ENCODE results near the gene MAGI2.

MAGI2 gene

DNA sequence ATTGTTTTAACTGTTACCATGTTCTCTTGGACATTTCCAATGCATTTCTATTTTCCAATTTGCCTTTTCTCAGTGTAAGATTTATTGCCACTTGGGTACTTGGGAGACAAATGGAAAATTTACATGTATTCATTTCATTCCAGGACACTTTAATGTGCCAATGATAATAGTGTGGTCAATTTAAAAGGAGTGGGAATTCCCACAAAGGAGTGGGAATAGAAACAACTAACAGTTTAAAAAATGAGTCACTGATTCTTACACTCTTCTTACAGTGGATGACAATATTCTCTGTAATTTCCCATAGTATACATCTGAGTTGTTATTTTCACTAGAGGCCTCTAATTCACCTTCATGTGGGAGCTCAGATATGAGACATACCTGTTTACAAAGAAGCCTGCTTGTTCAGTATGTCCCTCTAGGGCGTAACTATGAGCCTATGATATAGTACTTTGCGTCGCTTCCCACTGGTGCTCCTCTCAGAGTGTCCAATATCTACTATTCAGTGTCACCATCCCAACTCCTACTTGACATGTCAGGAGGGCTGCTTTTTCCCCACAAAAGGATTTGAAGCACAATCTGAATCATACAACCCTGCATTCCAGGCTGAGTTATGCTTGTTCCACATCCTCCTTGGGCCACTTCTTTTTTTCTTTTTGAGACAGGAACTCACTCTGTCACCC lies 1353.6 kb downstream of the MAGI2 start:
- no peak for DNase-seq

DNA sequence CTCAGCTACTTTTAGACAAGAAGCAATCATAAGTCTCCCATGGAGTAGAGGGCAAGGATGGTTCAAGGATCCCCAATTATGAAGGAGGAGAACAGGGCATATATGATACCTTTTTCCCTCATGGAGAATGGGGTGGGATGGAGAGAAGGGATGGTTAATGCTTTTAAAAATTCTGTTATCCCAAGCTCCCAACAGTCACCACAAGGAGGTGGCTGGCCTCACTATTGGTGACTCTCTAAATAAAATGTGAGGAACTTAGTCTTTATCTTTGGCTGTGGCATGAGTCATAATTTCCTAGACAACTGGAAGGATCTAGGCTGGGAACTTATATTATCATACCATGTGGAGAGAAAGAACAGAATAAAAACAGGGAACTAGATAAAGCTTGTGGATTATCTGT lies 1357.9 kb downstream of the MAGI2 start:
- DNase-seq = peak; percentile 88

DNA sequence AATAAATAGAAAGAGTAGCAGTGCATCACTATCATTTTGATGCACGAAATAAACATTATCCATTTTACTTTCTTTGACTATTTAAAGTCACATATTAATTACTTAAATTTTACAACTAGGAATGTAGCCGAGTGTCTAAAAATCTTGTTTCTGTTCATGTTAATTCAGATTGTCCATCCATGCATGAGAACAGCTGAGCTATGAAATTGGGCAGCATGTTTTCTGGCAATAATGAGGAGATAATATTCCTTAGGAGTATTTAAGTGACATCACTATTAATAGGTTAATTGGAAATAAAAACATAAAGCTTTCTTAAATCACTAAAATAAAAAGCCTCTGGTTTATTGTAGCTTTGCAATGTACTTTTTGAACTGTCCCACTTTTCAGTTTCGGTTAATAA lies 1361.1 kb downstream of the MAGI2 start:
- no peak for DNase-seq

- DNase-seq = peak; percentile 29
These were observed 1362.9 kb downstream of the MAGI2 start for GRCh38 chr7:78090616-78091015.

GRCh38 chr7:78083476-78084120 lies 1369.9 kb downstream of the MAGI2 start:
- DNase-seq = no peak

- no peak for DNase-seq
These were observed 1370.9 kb downstream of the MAGI2 start for GRCh38 chr7:78082556-78082955.

DNA sequence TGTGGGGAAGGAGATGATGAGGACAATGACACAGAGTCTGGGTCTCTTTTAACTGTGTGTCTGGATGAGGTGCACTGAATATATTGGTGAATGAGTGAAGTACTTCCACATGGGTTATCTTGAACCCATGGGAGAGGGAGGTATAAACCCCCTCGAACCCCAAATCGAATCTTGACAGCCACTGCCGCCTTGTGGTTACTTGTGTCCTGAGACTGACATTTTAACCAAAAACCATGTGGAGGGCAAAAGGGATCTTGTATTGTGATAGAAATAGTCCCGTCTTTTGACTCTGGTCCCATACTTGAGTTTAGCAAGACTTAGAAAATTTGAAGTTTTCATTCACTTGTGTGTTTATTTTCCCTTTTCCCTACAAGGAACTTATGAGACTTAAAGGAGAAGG lies 1371.6 kb downstream of the MAGI2 start:
- peak; percentile 54 for DNase-seq

- DNase-seq = no peak
These were observed 1372.1 kb downstream of the MAGI2 start for GRCh38 chr7:78081344-78081743.

GRCh38 chr7:78080811-78081210 lies 1372.7 kb downstream of the MAGI2 start:
- no peak for DNase-seq

GRCh38 chr7:78080241-78080640 lies 1373.2 kb downstream of the MAGI2 start:
- DNase-seq = no peak

GRCh38 chr7:78074713-78075112 lies 1378.8 kb downstream of the MAGI2 start:
- DNase-seq = no peak

DNA sequence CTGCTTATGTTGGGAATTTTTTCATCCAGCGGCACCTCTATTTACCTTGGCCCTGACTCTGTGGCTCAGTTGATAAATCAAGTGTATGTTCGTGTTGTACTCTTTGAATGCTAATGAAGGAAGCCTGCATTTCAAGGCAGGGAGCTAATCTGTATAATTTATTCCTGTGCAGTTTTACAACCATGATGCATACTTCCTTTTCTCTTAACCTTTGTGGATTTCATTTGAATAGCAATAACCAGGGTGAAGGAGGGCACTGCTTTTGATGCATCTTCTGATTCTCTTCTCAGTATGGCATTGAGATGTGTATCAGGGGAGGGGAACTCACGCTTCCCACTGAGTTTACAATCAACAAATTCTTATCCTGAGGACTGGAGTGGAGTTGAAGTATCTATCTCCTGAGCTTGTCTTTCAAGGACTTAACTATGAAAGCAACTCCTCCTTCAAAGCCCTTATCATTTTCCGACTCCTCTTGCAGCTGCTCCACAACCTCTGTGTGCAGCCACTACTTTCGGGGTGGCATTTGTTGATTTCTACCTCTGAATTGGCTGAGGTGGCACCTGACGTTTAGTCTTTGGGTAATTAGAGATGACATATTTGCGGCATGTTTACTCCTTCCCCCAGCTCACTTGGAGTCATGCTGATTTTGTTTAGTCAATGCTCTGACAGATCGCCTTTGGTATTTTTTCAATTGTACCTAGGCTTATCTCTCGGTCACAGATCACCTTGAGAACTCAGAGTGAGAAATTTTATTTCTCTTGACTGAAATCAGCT lies 1379.7 kb downstream of the MAGI2 start:
- DNase-seq = peak; percentile 42

DNA sequence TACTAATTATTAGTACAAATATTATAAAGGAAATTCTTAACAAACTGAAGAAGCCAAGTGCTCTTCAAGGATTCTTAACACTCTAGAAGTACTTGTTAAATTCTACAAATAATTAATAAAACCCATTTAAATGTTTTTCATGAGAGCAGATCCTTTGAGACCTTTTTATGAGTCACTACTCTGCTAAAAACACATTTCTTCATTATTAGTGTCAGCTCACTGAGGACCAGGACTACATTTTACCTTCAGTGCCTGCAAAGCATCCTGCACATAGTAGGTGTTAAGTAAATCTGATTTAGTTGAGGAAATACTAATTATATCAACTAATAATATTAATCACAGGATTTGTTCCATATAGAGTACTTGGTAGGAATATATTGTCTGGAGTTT lies 1381.3 kb downstream of the MAGI2 start:
- no peak for DNase-seq

GRCh38 chr7:78071491-78072200 lies 1381.8 kb downstream of the MAGI2 start:
- no peak for DNase-seq

DNA sequence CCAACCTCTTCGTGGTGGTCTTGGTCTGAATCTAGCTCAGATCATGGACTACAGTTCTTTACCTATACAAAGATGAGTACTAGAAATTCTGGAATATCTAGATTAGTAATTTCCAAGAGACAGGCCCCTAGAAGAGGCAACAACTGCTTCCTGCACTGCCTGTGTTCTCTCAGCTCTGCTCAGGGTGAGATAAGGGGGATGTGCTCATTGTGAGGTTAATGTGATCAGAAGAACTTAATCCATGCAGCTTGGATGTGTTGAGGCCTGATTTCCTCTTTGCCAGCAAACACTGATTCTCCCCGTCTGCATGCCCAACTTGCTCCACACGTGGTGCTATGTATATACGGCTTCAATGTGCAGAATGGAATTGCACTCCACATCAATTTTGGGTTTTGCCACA lies 1386.9 kb downstream of the MAGI2 start:
- peak; percentile 83 for DNase-seq

DNA sequence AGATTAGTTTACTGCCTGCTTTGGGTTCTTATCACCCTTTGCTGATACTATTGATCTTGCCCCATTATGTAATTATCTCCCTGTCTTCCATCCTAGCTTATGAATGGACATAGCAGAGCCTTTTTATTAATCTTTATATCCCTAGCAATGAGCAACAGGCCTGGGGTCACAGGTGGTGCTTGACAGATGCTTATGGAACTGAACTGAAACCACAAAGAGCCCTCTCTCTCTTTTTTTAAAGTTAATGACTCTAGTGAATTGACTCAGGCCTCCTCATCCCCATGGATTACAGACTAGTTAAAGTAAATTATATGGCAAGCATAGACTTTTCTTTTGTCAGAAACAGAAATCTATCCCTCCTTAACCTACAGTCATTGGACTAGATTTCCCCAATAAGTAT lies 1389.7 kb downstream of the MAGI2 start:
- DNase-seq = no peak

GRCh38 chr7:78062214-78062613 lies 1391.3 kb downstream of the MAGI2 start:
- DNase-seq = no peak

DNA sequence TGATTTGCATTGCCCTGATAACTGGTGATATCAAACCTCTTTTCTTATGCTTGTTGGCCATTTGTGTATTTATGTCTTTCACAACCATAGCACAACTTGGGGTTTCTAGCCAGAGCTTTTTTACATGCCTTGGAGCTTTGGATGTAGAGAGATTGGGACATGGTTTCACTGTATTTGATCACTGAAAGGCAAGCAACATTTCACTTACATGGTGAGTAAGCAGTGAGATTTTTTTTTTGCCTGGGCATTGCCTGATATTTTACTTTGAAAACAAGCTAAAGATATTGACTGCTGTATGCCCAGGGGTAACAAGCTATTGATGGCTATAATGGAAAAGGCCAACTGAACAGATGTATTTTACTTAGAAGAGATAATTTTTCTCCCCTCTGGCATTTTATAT lies 1395.9 kb downstream of the MAGI2 start:
- no peak for DNase-seq

DNA sequence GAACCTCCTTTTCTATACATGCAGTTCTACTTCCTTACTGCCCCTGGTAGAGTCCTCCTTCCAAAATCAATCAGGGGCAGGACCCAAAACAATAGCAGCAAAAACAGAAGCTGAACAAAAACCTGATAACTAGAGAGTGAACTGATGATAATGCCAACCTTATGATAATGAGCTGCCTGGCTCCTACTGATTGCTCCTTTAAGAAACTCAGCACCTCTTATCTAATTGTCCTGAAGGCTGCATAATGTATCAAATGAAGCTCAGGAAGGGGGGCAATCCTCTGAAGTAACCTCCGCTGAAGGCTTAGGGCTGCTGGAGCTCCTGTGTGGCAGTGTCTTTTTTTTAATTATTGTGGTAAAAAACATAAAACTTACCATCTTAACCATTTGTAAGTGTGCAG lies 1397.9 kb downstream of the MAGI2 start:
- peak; percentile 86 for DNase-seq

GRCh38 chr7:78055001-78055573 lies 1398.4 kb downstream of the MAGI2 start:
- DNase-seq = no peak

- DNase-seq = no peak
These were observed 1401.4 kb downstream of the MAGI2 start for GRCh38 chr7:78052112-78052511.

- no peak for DNase-seq
These were observed 1405.7 kb downstream of the MAGI2 start for GRCh38 chr7:78047800-78048199.

DNA sequence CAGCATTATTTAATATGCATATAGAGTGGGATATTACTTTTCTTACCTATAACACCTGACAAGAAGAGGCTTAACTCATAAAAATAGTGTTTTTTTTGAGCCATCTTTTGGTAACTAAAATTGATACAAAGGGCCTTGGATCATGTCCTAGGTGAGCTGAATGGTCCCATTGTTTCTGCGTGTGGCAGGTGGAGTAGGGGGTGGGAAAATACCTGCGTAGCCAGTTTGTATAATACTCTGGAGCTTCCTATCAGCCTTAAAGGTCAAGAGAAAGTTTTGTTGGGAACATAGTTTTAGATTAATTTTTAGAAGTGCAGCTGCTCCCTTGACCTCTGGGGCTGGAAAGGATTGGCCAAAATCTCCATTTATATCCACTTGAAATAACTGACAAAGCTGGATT lies 1410.3 kb downstream of the MAGI2 start:
- DNase-seq = no peak
